ENCODE measurements around the gene DNAJA1.

- TF ChIP-seq EZH2phosphoT487 (IDR thresholded peaks at IDR 0.05; ENCODE audit: insufficient read depth, low read depth) (no peak), EZH2 (IDR thresholded peaks at IDR 0.05; ENCODE audit: insufficient read depth, poor library complexity, severe bottlenecking) (no peak)
Measured at GRCh38 chr9:33065157-33066076, 40.3 kb downstream of the DNAJA1 start.
